ENCODE measurements around the gene FAM76B. TPM values are rescaled to one million over a fixed set of nuclear protein-coding genes. Genes with fewer than 3 reads are reported as not detected.

The FAM76B gene
- total and polyA plus RNA-seq, 2 of the 13 experiments (the other 11 are each of a cell fraction or from before 2014, with no cell fraction given), result 20.2 to 24.2 TPM

GRCh38 chr11:95790933-95791708, 1.5 kb upstream of the FAM76B start (continued):
- TF ChIP-seq NR2F6 (IDR thresholded peaks at IDR 0.05) (no peak), NR2F6 (CRISPR knock-in tag; IDR thresholded peaks at IDR 0.05) (no peak), NCOR1 (IDR thresholded peaks at IDR 0.05; ENCODE audit: borderline replicate concordance, low read length) (no peak), MIER3 (CRISPR knock-in tag; IDR thresholded peaks at IDR 0.05; ENCODE audit: borderline replicate concordance) (no peak), ZNF710 (CRISPR knock-in tag; IDR thresholded peaks at IDR 0.05; ENCODE audit: borderline replicate concordance) (no peak), GLI4 (CRISPR knock-in tag; IDR thresholded peaks at IDR 0.05; ENCODE audit: borderline replicate concordance) (no peak), TMF1 (CRISPR knock-in tag; IDR thresholded peaks at IDR 0.05; ENCODE audit: low read depth) (no peak; the same call in 1 of the 2 replicates), ZSCAN5A (CRISPR knock-in tag; IDR thresholded peaks at IDR 0.05; ENCODE audit: borderline replicate concordance) (peak; percentile 46; the same call in 1 of the 2 replicates), SOX6 (IDR thresholded peaks at IDR 0.05) (no peak), SOX6 (CRISPR knock-in tag; IDR thresholded peaks at IDR 0.05) (no peak), ZNF792 (CRISPR knock-in tag; IDR thresholded peaks at IDR 0.05) (no peak), KMT2A (CRISPR knock-in tag; IDR thresholded peaks at IDR 0.05) (peak; percentile 36; the same call in 1 of the 2 replicates), WIZ (CRISPR knock-in tag; IDR thresholded peaks at IDR 0.05) (no peak), ZNF609 (CRISPR knock-in tag; IDR thresholded peaks at IDR 0.05; ENCODE audit: borderline replicate concordance) (no peak), MIER2 (CRISPR knock-in tag; IDR thresholded peaks at IDR 0.05) (no peak), ZNF333 (CRISPR knock-in tag; IDR thresholded peaks at IDR 0.05; ENCODE audit: borderline replicate concordance) (no peak), ZNF737 (CRISPR knock-in tag; IDR thresholded peaks at IDR 0.05; ENCODE audit: borderline replicate concordance) (no peak), ZNF704 (CRISPR knock-in tag; IDR thresholded peaks at IDR 0.05; ENCODE audit: borderline replicate concordance) (0 out of 2 replicates have a peak, but pooled peaks have one; percentile 1), ARHGAP35 (CRISPR knock-in tag; IDR thresholded peaks at IDR 0.05; ENCODE audit: borderline replicate concordance) (no peak; the same call in 1 of the 2 replicates), MED13 (CRISPR knock-in tag; IDR thresholded peaks at IDR 0.05) (0 out of 2 replicates have a peak, but pooled peaks have one; percentile 33)
